ENCODE data around the gene XG. TPM values are rescaled to one million over a fixed set of nuclear protein-coding genes. Genes with fewer than 3 reads are reported as not detected.
"Not testable (repeated sequence)": the region's sequence is repeated elsewhere in the genome, so short reads cannot be mapped to it uniquely, and the experiment has no call there.

Gene XG, protein sequence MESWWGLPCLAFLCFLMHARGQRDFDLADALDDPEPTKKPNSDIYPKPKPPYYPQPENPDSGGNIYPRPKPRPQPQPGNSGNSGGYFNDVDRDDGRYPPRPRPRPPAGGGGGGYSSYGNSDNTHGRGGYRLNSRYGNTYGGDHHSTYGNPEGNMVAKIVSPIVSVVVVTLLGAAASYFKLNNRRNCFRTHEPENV
- not detected in 2 replicates for total RNA-seq

DNA sequence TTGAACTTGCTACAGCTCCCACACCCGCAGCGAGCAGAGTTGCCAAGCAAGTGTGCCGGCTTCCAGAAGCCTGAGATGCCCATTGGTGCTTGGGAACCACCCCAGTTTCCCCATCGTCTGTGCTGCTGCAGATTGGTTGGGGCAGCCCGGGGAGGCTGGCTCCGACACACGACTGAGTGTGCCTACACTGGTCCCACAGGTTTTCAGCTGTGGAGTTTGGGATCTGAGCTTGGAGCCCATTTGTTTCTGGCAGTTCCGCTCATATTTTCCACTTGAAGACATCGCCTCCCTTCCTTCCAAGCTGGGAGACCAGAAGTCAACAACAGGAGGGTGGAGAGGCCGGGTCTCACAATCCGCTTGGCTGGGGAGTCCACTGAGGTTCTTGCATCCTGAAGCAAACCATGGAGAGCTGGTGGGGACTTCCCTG lies at the start of gene XG:
TSS of gene XG (plus strand) at position 167 of the 427 bp plus-strand sequence. CDS start at position 402, 235 bp downstream.
- H3K4me3 Mint-ChIP-seq (ENCODE audit: low read depth); H3K4me1 Mint-ChIP-seq (ENCODE audit: low read depth); DNase-seq (ENCODE audit: low spot score); H3K36me3 Mint-ChIP-seq (ENCODE audit: low read depth); intact Hi-C loops (cut with micrococcal nuclease); H3K9me3 Mint-ChIP-seq; H3K27ac Mint-ChIP-seq; H3K27me3 Mint-ChIP-seq (ENCODE audit: low read depth): not testable (repeated sequence)

GRCh38 chrX:2703991-2704369 lies 47.9 kb upstream of the XG start:
- H3K27ac Mint-ChIP-seq = peak overlapping the region; percentile 84
- H3K36me3 Mint-ChIP-seq (ENCODE audit: low read depth) = peaks cover 80% of the 10 kb centered on the region
- H3K9me3 Mint-ChIP-seq = peaks cover 6% of the 10 kb centered on the region
- H3K27me3 Mint-ChIP-seq (ENCODE audit: low read depth) = no peaks in the 10 kb centered on the region
- peaks cover 82% of the 10 kb centered on the region for H3K4me1 Mint-ChIP-seq (ENCODE audit: low read depth)
- H3K4me3 Mint-ChIP-seq (ENCODE audit: low read depth) = peak overlapping the region; percentile 59
- no peak for DNase-seq (ENCODE audit: low spot score)
- intact Hi-C loops (cut with micrococcal nuclease) = no loop called here

- Mint-ChIP-seq H3K9me3 (peaks cover 6% of the 10 kb centered on the region), H3K4me1 (ENCODE audit: low read depth) (peaks cover 88% of the 10 kb centered on the region), H3K36me3 (ENCODE audit: low read depth) (peaks cover 73% of the 10 kb centered on the region), H3K27ac (peak overlapping the region; percentile 71), H3K4me3 (ENCODE audit: low read depth) (no peak overlapping the region), H3K27me3 (ENCODE audit: low read depth) (no peaks in the 10 kb centered on the region)
- intact Hi-C loops (cut with micrococcal nuclease) = no loop called here
- DNase-seq (ENCODE audit: low spot score) = no peak
Measured at GRCh38 chrX:2705046-2705832, 46.6 kb upstream of the XG start.

GRCh38 chrX:2707334-2707760 lies 44.5 kb upstream of the XG start:
- DNase-seq (ENCODE audit: low spot score) = peak; percentile 52
- H3K4me3 Mint-ChIP-seq (ENCODE audit: low read depth) = peak overlapping the region; percentile 45
- H3K27ac Mint-ChIP-seq = peak overlapping the region; percentile 98
- no peaks in the 10 kb centered on the region for H3K9me3 Mint-ChIP-seq
- H3K4me1 Mint-ChIP-seq (ENCODE audit: low read depth) = peaks cover 79% of the 10 kb centered on the region
- peaks cover 53% of the 10 kb centered on the region for H3K36me3 Mint-ChIP-seq (ENCODE audit: low read depth)
- intact Hi-C loops (cut with micrococcal nuclease) = loop anchor here (1.0 kb wide), 1 partner anchor 10 kb away; no protein-coding TSS in a partner anchor
- H3K27me3 Mint-ChIP-seq (ENCODE audit: low read depth) = no peaks in the 10 kb centered on the region

GRCh38 chrX:2708021-2708420 lies 43.8 kb upstream of the XG start:
- peak overlapping the region; percentile 98 for H3K27ac Mint-ChIP-seq
- peak overlapping the region; percentile 45 for H3K4me3 Mint-ChIP-seq (ENCODE audit: low read depth)
- peaks cover 49% of the 10 kb centered on the region for H3K36me3 Mint-ChIP-seq (ENCODE audit: low read depth)
- H3K27me3 Mint-ChIP-seq (ENCODE audit: low read depth) = no peaks in the 10 kb centered on the region
- peaks cover 74% of the 10 kb centered on the region for H3K4me1 Mint-ChIP-seq (ENCODE audit: low read depth)
- no peak for DNase-seq (ENCODE audit: low spot score)
- H3K9me3 Mint-ChIP-seq = no peaks in the 10 kb centered on the region
- intact Hi-C loops (cut with micrococcal nuclease) = no loop called here

DNA sequence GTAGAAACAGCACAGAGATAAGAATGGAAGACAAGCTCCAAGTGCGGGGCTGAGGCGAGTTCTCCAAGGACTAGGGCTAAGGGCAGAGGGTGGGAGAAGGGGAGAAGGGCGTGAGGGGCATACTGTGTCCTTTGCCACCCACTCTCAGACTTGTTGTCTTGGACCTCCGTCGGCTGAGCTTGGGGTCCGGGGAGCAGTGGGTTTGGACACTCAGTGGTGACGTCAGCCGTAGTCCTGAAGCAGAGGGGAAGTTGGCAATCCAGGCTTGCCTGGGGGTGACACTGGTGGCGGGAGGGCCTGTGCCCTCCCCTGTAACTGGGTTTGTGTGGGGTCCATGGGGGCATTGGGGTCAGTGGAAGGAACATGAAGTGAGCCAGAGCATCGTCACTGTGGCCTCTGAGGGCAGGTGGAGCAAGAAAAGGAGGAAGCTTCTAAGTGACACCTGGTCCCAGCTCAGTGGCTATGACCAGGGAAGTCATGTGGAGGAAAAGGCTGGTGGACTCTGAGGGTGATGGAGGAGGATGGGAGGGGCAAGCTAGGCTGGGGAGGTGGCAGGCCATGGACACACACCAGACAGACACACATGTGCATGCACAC lies 43.1 kb upstream of the XG start:
- Mint-ChIP-seq H3K36me3 (ENCODE audit: low read depth) (peaks cover 42% of the 10 kb centered on the region), H3K27me3 (ENCODE audit: low read depth) (no peaks in the 10 kb centered on the region), H3K27ac (peak overlapping the region; percentile 98), H3K4me1 (ENCODE audit: low read depth) (peaks cover 68% of the 10 kb centered on the region), H3K9me3 (no peaks in the 10 kb centered on the region), H3K4me3 (ENCODE audit: low read depth) (peak overlapping the region; percentile 71)
- DNase-seq (ENCODE audit: low spot score) = no peak
- intact Hi-C loops (cut with micrococcal nuclease) = no loop called here

- peak overlapping the region; percentile 98 for H3K27ac Mint-ChIP-seq
- peaks cover 65% of the 10 kb centered on the region for H3K4me1 Mint-ChIP-seq (ENCODE audit: low read depth)
- no peak for DNase-seq (ENCODE audit: low spot score)
- intact Hi-C loops (cut with micrococcal nuclease) = no loop called here
- H3K36me3 Mint-ChIP-seq (ENCODE audit: low read depth) = peaks cover 39% of the 10 kb centered on the region
- peak overlapping the region; percentile 71 for H3K4me3 Mint-ChIP-seq (ENCODE audit: low read depth)
- H3K9me3 Mint-ChIP-seq = no peaks in the 10 kb centered on the region
- no peaks in the 10 kb centered on the region for H3K27me3 Mint-ChIP-seq (ENCODE audit: low read depth)
Measured at GRCh38 chrX:2709556-2709955, 42.3 kb upstream of the XG start.

DNA sequence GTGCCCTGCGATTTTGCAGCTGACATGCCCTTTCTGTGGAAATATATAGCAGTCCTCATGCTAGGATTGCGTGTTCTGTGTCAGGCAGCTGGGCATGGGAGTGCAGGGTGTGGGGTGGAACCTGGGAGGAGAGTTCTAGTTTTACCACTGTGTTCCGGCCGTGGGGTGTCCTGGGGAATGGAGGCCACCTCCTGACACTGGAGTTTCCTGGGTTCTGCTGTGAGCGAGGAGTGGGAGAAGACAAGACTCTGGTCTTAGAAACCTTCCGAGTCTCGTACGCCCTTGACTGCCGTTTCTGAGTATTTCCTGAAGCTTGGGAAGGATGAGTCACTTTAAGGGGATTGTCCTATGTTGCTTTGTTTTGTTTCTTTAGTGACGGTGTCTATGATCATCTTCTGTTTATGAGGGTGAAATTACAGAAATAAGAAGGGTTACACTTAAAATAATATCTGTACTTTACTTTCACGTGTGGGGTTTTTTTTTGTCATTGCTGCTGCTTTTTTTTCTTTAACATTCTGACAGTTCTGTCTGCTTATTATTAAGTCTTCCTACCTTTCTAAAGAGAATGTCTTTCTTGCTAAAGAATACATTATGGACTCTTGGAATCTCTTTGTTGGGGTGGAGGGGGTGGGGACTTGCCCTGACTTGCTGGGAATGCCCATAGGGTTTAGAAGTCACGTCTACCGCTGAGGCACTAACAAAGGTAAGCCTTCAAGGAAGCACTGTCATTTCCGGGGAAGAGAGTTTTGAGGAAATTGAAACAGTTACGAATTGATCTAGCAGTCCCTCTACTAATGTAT lies 41.6 kb upstream of the XG start:
- DNase-seq (ENCODE audit: low spot score) = no peak
- H3K27me3 Mint-ChIP-seq (ENCODE audit: low read depth) = no peaks in the 10 kb centered on the region
- H3K9me3 Mint-ChIP-seq = no peaks in the 10 kb centered on the region
- intact Hi-C loops (cut with micrococcal nuclease) = loop anchor here (1.0 to 5.0 kb wide), 3 partner anchors 8 to 1248 kb away; no protein-coding TSS in a partner anchor
- H3K4me3 Mint-ChIP-seq (ENCODE audit: low read depth) = peak overlapping the region; percentile 71
- H3K27ac Mint-ChIP-seq = peak overlapping the region; percentile 98
- peaks cover 40% of the 10 kb centered on the region for H3K36me3 Mint-ChIP-seq (ENCODE audit: low read depth)
- H3K4me1 Mint-ChIP-seq (ENCODE audit: low read depth) = peaks cover 64% of the 10 kb centered on the region

DNA sequence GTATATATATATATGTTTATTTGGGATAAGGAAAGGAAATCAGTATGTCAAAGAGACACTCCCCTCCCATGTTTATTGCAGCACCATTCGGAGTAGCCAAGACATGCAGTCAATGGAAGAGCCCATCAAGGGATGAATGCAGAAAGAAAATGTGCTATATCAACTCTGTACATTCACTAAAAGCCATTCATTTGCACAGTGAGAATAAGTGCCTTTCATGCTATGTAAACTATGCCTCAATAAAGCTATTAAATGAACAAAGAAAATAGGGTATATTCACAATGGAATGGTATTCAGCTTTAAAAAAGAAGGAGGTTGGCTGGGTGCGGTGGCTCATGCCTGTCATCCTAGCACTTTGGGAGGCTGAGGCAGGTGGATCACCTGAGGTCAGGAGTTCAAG lies 40.4 kb upstream of the XG start:
- DNase-seq (ENCODE audit: low spot score) = no peak
- H3K9me3 Mint-ChIP-seq = no peaks in the 10 kb centered on the region
- peaks cover 66% of the 10 kb centered on the region for H3K4me1 Mint-ChIP-seq (ENCODE audit: low read depth)
- no peak overlapping the region for H3K27ac Mint-ChIP-seq
- peaks cover 44% of the 10 kb centered on the region for H3K36me3 Mint-ChIP-seq (ENCODE audit: low read depth)
- no peak overlapping the region for H3K4me3 Mint-ChIP-seq (ENCODE audit: low read depth)
- intact Hi-C loops (cut with micrococcal nuclease) = loop anchor here (5.0 kb wide), 1 partner anchor 1249 kb away; no protein-coding TSS in a partner anchor
- H3K27me3 Mint-ChIP-seq (ENCODE audit: low read depth) = no peaks in the 10 kb centered on the region

- intact Hi-C loops (cut with micrococcal nuclease) = loop anchor here (5.0 kb wide), 1 partner anchor 1250 kb away; no protein-coding TSS in a partner anchor
- Mint-ChIP-seq H3K4me3 (ENCODE audit: low read depth) (no peak overlapping the region), H3K27me3 (ENCODE audit: low read depth) (no peaks in the 10 kb centered on the region), H3K27ac (no peak overlapping the region), H3K9me3 (no peaks in the 10 kb centered on the region), H3K4me1 (ENCODE audit: low read depth) (peaks cover 68% of the 10 kb centered on the region), H3K36me3 (ENCODE audit: low read depth) (peaks cover 50% of the 10 kb centered on the region)
- no peak for DNase-seq (ENCODE audit: low spot score)
Measured at GRCh38 chrX:2712428-2712827, 39.4 kb upstream of the XG start.

DNA sequence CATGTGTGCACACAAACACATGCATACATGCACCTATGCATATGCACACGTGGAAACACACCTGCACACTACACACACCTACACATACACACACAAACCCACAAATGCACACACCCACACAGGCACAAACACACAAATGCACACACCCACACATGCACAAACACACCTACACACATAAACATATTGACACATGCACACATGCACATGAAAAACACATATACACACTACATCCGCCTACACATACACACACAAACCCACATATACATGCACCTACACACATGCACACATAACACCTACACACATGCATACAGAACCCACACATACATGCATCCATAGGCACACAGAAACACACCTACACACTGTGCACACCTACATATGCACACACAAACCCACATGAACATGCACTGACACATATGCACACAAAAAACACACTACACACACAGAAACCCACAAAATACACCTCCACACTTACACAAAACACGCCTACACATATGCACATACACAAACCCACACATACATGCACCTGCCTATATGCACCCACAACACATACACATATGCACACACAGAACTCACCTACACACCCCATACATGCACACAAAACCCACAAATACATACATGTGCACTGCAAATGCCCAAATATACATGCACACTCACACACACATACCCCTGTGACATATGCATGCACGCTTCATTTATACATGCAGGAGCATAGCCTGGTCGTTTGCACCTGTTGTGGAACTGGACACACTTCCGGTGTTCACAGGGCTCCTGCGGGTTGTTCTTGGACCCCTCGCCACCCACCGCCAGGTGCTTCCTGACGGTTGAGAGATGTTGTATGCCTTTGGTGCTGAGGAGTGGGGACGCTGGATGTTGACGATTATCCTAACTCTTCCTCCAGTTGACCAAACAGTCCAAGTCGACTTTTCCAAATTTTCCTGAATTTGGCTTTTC lies 38.7 kb upstream of the XG start:
- Mint-ChIP-seq H3K27me3 (ENCODE audit: low read depth) (no peaks in the 10 kb centered on the region), H3K4me3 (ENCODE audit: low read depth) (no peak overlapping the region), H3K9me3 (no peaks in the 10 kb centered on the region), H3K36me3 (ENCODE audit: low read depth) (peaks cover 51% of the 10 kb centered on the region), H3K4me1 (ENCODE audit: low read depth) (peaks cover 68% of the 10 kb centered on the region), H3K27ac (no peak overlapping the region)
- intact Hi-C loops (cut with micrococcal nuclease) = loop anchor here (5.0 kb wide), 1 partner anchor 1251 kb away; no protein-coding TSS in a partner anchor
- no peak for DNase-seq (ENCODE audit: low spot score)
